HL-60 (cell line): ENCODE measurements around the gene FLT3LG.

ENCODE experiments used
- DNase-seq, 2 experiments: peaks; one replicate each; pipeline ENCODE4 v3.0.0-alpha.2; 2010 to 2020; ENCODE audit warnings: low read depth in 1 of 2, low spot score in 1 of 2
- H3K27ac ChIP-seq: fragments of 250-450 bp; sonication (Bioruptor Pico); replicated peaks from 2 replicates; pipeline ENCODE4 v1.5.1; 2020; ENCODE audit warnings: mild to moderate bottlenecking, moderate library complexity
- H3K27me3 ChIP-seq: fragments of 250-450 bp; sonication (Bioruptor Pico); 2 replicates; pipeline ENCODE4 v1.5.1; 2021; ENCODE audit warnings: mild to moderate bottlenecking, moderate library complexity; ENCODE audit not compliant: insufficient read depth, poor library complexity, severe bottlenecking
- H3K4me3 ChIP-seq: replicated peaks from 2 replicates; pipeline ENCODE4 v1.5.1; 2011; ENCODE audit warnings: mild to moderate bottlenecking, control low read depth, low read length; ENCODE audit not compliant: insufficient read depth
- GABPA ChIP-seq: IDR thresholded peaks from 2 replicates; pipeline ENCODE4 v1.6.1; 2012; ENCODE audit warnings: low read depth
- POLR2AphosphoS5 ChIP-seq: IDR thresholded peaks from 2 replicates; pipeline ENCODE4 v1.6.1; 2012; ENCODE audit warnings: low read depth
- SPI1 ChIP-seq: IDR thresholded peaks from 2 replicates; pipeline ENCODE4 v1.6.1; 2012; ENCODE audit warnings: low read depth, mild to moderate bottlenecking, borderline replicate concordance
- TF ChIP-seq, protein P1 (sequence below): IDR thresholded peaks from 2 replicates; pipeline ENCODE4 v1.6.1; 2012; ENCODE audit warnings: low read depth; ENCODE audit not compliant: insufficient replicate concordance
- TF ChIP-seq, protein P2 (sequence below): IDR thresholded peaks from one replicate; pipeline ENCODE4 v1.5.1; 2011; ENCODE audit warnings: low read length, control low read depth, inconsistent platforms; ENCODE audit not compliant: insufficient read depth

The FLT3LG gene

DNA sequence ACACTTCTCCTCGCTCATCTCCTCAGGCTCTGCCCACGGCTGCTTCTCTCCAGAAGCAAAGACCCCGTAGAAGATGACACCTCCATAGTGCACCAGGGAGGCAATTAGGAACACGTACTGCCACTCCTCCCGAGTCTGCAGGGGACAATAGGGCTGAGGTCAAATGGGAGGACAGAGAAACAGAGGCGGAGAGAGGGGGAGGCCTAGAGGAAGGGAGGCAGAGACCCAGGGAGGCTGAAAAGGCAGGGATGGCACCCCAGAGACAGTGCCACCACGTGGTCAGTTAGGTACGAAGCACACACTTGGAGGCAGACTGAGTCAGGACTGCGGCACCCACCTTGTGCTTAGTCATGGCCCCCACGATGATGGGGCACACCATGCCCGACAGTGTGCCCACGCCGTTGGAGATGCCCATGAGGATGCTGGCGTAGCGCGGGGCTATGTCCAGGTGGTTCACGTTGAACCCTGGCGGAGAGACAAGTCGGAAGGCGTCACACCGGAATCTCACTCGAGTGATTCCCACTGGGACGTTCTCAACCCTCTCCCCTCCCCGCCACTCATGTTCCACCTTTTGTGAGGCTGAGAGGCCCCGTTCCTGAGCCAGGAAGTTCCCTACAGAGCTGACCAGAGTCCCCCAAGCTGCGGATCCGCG lies 43.2 kb upstream of the FLT3LG start:
- Histone ChIP-seq H3K27ac (no peak overlapping the region), H3K27me3 (peaks cover 53% of the 10 kb centered on the region), H3K4me3 (no peak overlapping the region)
- DNase-seq, result no peak
- no peak for TF ChIP-seq GABPA
- TF ChIP-seq POLR2AphosphoS5, result no peak
- TF ChIP-seq SPI1, result no peak
- TF ChIP-seq, protein P1, sequence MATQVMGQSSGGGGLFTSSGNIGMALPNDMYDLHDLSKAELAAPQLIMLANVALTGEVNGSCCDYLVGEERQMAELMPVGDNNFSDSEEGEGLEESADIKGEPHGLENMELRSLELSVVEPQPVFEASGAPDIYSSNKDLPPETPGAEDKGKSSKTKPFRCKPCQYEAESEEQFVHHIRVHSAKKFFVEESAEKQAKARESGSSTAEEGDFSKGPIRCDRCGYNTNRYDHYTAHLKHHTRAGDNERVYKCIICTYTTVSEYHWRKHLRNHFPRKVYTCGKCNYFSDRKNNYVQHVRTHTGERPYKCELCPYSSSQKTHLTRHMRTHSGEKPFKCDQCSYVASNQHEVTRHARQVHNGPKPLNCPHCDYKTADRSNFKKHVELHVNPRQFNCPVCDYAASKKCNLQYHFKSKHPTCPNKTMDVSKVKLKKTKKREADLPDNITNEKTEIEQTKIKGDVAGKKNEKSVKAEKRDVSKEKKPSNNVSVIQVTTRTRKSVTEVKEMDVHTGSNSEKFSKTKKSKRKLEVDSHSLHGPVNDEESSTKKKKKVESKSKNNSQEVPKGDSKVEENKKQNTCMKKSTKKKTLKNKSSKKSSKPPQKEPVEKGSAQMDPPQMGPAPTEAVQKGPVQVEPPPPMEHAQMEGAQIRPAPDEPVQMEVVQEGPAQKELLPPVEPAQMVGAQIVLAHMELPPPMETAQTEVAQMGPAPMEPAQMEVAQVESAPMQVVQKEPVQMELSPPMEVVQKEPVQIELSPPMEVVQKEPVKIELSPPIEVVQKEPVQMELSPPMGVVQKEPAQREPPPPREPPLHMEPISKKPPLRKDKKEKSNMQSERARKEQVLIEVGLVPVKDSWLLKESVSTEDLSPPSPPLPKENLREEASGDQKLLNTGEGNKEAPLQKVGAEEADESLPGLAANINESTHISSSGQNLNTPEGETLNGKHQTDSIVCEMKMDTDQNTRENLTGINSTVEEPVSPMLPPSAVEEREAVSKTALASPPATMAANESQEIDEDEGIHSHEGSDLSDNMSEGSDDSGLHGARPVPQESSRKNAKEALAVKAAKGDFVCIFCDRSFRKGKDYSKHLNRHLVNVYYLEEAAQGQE, result no peak
- TF ChIP-seq, protein P2, sequence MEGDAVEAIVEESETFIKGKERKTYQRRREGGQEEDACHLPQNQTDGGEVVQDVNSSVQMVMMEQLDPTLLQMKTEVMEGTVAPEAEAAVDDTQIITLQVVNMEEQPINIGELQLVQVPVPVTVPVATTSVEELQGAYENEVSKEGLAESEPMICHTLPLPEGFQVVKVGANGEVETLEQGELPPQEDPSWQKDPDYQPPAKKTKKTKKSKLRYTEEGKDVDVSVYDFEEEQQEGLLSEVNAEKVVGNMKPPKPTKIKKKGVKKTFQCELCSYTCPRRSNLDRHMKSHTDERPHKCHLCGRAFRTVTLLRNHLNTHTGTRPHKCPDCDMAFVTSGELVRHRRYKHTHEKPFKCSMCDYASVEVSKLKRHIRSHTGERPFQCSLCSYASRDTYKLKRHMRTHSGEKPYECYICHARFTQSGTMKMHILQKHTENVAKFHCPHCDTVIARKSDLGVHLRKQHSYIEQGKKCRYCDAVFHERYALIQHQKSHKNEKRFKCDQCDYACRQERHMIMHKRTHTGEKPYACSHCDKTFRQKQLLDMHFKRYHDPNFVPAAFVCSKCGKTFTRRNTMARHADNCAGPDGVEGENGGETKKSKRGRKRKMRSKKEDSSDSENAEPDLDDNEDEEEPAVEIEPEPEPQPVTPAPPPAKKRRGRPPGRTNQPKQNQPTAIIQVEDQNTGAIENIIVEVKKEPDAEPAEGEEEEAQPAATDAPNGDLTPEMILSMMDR, result peak; percentile 15

DNA sequence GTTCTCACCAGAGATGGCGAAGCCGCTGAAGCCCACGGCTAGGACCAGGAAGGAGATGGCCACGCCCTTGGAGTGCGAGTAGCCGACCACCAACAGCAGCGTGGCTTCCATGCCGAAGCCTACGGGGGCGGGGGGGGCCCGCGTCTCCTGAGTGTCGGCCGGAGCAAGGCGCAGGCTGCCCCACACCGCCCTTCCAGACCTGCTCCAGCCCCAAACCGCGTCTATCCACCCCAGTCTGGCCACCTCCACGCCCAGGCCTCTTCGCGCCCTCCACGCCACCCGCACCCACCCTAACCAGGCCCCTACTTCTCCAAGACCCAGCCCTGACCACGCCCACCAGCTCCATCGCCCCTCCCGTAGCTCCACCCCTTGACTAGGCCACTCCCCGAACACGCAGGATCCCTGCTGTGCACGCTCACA lies 42.7 kb upstream of the FLT3LG start:
- peaks cover 49% of the 10 kb centered on the region for H3K27me3 ChIP-seq
- DNase-seq, result no peak
- H3K27ac ChIP-seq, result no peak overlapping the region
- no peak overlapping the region for H3K4me3 ChIP-seq
- TF ChIP-seq, protein P2, result no peak
- TF ChIP-seq POLR2AphosphoS5, result no peak
- TF ChIP-seq, protein P1, result no peak
- TF ChIP-seq GABPA, result no peak
- TF ChIP-seq SPI1, result no peak

DNA sequence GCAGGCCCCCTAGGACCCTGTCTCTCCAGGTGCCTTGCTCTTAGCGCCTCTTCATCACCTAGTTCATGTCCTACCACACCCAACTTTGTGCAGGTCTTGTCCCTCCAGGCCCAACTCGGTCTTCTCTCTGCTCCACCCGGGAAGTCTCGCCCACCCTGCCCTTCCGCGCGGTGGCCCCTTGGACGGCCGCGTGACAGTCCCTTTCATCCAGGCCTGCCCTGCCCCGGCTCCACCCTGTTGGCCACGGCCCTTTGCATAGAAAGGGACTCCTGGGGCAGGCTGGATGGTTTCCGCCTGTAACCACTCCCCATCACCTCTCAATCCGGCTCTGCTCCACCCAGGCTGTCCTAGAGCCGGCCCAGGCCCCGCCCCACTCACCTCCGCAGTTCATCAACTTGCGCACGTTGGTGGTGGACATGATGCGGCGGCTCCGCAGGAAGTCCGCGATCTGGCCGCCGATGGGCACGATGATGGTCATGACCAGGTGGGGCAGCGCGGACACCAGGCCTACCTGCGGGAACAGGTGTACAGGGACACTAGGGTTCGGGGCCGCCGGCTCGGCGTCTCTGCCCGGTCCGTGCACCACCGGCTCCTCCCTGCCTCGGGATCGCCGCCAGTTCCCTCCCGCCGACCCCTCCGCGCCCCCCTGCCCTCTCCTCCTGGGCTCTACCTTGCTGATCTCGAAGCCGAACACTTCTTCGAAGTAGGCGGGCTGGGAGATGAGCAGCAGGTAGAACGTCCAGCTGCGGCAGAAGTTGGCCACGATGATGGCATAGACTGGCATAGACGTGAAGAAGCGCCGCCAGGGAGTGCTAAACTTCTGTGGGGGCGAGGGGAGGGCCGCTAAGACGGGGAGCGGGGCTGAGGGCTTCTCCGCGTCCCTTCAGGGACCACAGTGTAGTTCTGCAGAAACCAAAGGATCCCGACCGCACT lies 41.6 kb upstream of the FLT3LG start:
- DNase-seq, result no peak
- peaks cover 46% of the 10 kb centered on the region for H3K27me3 ChIP-seq
- TF ChIP-seq, protein P2, result no peak
- TF ChIP-seq, protein P1, result no peak
- no peak for TF ChIP-seq SPI1
- no peak for TF ChIP-seq POLR2AphosphoS5
- no peak for TF ChIP-seq GABPA
- H3K27ac ChIP-seq, result no peak overlapping the region
- H3K4me3 ChIP-seq, result no peak overlapping the region
